HepG2 (cell line): Measurements from ENCODE around the gene CCDC38. TPM values are rescaled to one million over a fixed set of nuclear protein-coding genes. Genes with fewer than 3 reads are reported as not detected.

Experiments used
- CBX1 ChIP-seq: IDR thresholded peaks from one replicate; pipeline ENCODE4 v1.6.1; 2016; ENCODE audit warnings: antibody characterized with exemption, low read depth
- CBX2 ChIP-seq, 2 experiments: fragments of 200-600 bp in 1 of 2; sonication (generic); formaldehyde crosslinking in 1 of 2; IDR thresholded peaks; 2 replicates each; pipeline versions ENCODE4 v1.7.0 to v1.8.1; 2018 to 2022; ENCODE audit warnings: low read depth in 2 of 2, low read length in 1 of 2, mild to moderate bottlenecking in 1 of 2, missing genetic modification reagents in 1 of 2
- IRF9 ChIP-seq: sonication (generic); formaldehyde crosslinking; IDR thresholded peaks from 2 replicates; pipeline ENCODE4 v1.8.0; 2022; ENCODE audit warnings: missing genetic modification reagents, mild to moderate bottlenecking, borderline replicate concordance
- MED8 ChIP-seq: sonication (generic); formaldehyde crosslinking; IDR thresholded peaks from 2 replicates; pipeline ENCODE4 v1.8.1; 2023; ENCODE audit warnings: mild to moderate bottlenecking, missing genetic modification reagents; ENCODE audit not compliant: insufficient replicate concordance
- NR2F6 ChIP-seq, 2 experiments: IDR thresholded peaks; 2 replicates each; pipeline ENCODE4 v1.6.1; 2016; ENCODE audit warnings: antibody characterized with exemption in 1 of 2, mild to moderate bottlenecking in 1 of 2
- PBX2 ChIP-seq: IDR thresholded peaks from 2 replicates; pipeline ENCODE4 v1.6.1; 2016; ENCODE audit warnings: control low read depth
- PBX3 ChIP-seq: sonication (generic); formaldehyde crosslinking; IDR thresholded peaks from 2 replicates; pipeline ENCODE4 v1.8.1; 2023; ENCODE audit warnings: missing genetic modification reagents, inconsistent platforms, borderline replicate concordance
- PRMT3 ChIP-seq: sonication (generic); formaldehyde crosslinking; IDR thresholded peaks from 2 replicates; pipeline ENCODE4 v1.8.1; 2022; ENCODE audit warnings: low read depth, mild to moderate bottlenecking, moderate library complexity, missing genetic modification reagents, borderline replicate concordance
- RBM22 ChIP-seq: fragments of 200-400 bp; formaldehyde crosslinking; optimal IDR thresholded peaks from 2 replicates; pipeline ENCODE3; 2017; ENCODE audit warnings: mild to moderate bottlenecking, low read length, moderate library complexity
- SIX1 ChIP-seq: sonication (generic); formaldehyde crosslinking; IDR thresholded peaks from 2 replicates; pipeline ENCODE4 v1.4.0; 2020; ENCODE audit warnings: missing genetic modification reagents, borderline replicate concordance
- SIX4 ChIP-seq: sonication (generic); formaldehyde crosslinking; IDR thresholded peaks from 2 replicates; pipeline ENCODE4 v1.4.0; 2020; ENCODE audit warnings: missing genetic modification reagents
- SOX6 ChIP-seq, 2 experiments: fragments of 450-650 bp in 1 of 2; sonication (generic) in 1 of 2; formaldehyde crosslinking in 1 of 2; IDR thresholded peaks; 2 replicates each; pipeline versions ENCODE4 v1.4.0 to v1.6.1; 2017 to 2020; ENCODE audit warnings: antibody characterized with exemption in 1 of 2, mild to moderate bottlenecking in 1 of 2, missing genetic modification reagents in 1 of 2
- SRSF1 ChIP-seq: fragments of 200-400 bp; formaldehyde crosslinking; optimal IDR thresholded peaks from 2 replicates; pipeline ENCODE3; 2017; ENCODE audit warnings: mild to moderate bottlenecking, low read depth, low read length, moderate library complexity
- STAG1 ChIP-seq: sonication (generic); formaldehyde crosslinking; IDR thresholded peaks from 2 replicates; pipeline ENCODE4 v1.4.0; 2020; ENCODE audit warnings: missing genetic modification reagents
- TOPORS ChIP-seq: sonication (generic); formaldehyde crosslinking; IDR thresholded peaks from 2 replicates; pipeline ENCODE4 v1.8.0; 2023; ENCODE audit warnings: mild to moderate bottlenecking, missing genetic modification reagents
- ZIK1 ChIP-seq: sonication (generic); formaldehyde crosslinking; IDR thresholded peaks from 2 replicates; pipeline ENCODE4 v1.5.0; 2020; ENCODE audit warnings: mild to moderate bottlenecking, low read depth, missing genetic modification reagents, borderline replicate concordance
- ZNF335 ChIP-seq: sonication (generic); formaldehyde crosslinking; IDR thresholded peaks from 2 replicates; pipeline ENCODE4 v1.4.0; 2020; ENCODE audit warnings: missing genetic modification reagents
- ZNF737 ChIP-seq: sonication (generic); formaldehyde crosslinking; IDR thresholded peaks from 2 replicates; pipeline ENCODE4 v1.5.0; 2020; ENCODE audit warnings: missing genetic modification reagents, mild to moderate bottlenecking, borderline replicate concordance
- polyA plus RNA-seq, 8 experiments: library from polyadenylated mRNA; depleted of rRNA in 3 of 8; stranded (reverse) in 7 of 8; unstranded in 1 of 8; fragments of >200 nt; fragmentation: Illumina TruSeq in 4 of 8; extraction: Trizol in 4 of 8; gene quantifications; 2 replicates each; pipeline versions ENCODE4 v1.2.1 to v1.2.3, GENCODE V29; 2011 to 2016; ENCODE audit warnings: low read depth in 4 of 8, missing spikeins in 1 of 8, mixed read lengths in 1 of 8; ENCODE audit not compliant: insufficient read depth in 1 of 8
- total RNA-seq, 5 experiments: library from RNA; depleted of rRNA; stranded (reverse); fragments of >200 nt; fragmentation: Illumina TruSeq; extraction: Trizol; gene quantifications; 2 replicates each; pipeline ENCODE4 v1.2.3, GENCODE V29; 2016; ENCODE audit warnings: low read depth in 1 of 5

CCDC38 gene
- total and polyA plus RNA-seq, 2 of the 13 experiments (the other 11 are each of a cell fraction or from before 2014, with no cell fraction given): 0.24 to 0.32 TPM

- no peak for TF ChIP-seq PBX2 (CRISPR knock-in tag)
- no peak for TF ChIP-seq STAG1 (CRISPR knock-in tag)
- no peak for TF ChIP-seq CBX2 (IDR thresholded peaks at IDR 0.05; ENCODE audit: low read depth, low read length)
- no peak for TF ChIP-seq CBX2 (CRISPR knock-in tag; IDR thresholded peaks at IDR 0.05; ENCODE audit: low read depth)
- no peak for TF ChIP-seq SIX1 (CRISPR knock-in tag)
- no peak for TF ChIP-seq ZNF335 (CRISPR knock-in tag)
- TF ChIP-seq PRMT3 (CRISPR knock-in tag): no peak
- TF ChIP-seq CBX1: no peak
- no peak for TF ChIP-seq SOX6 (IDR thresholded peaks at IDR 0.05)
- TF ChIP-seq SOX6 (CRISPR knock-in tag; IDR thresholded peaks at IDR 0.05): peak; percentile 75
- no peak for TF ChIP-seq SIX4 (CRISPR knock-in tag)
- TF ChIP-seq PBX3: no peak
- no peak for TF ChIP-seq NR2F6 (IDR thresholded peaks at IDR 0.05)
- TF ChIP-seq NR2F6 (CRISPR knock-in tag; IDR thresholded peaks at IDR 0.05): 0 out of 2 replicates have a peak, but pooled peaks have one; percentile 28
- no peak for TF ChIP-seq TOPORS
- TF ChIP-seq MED8 (CRISPR knock-in tag): no peak
- TF ChIP-seq RBM22: no peak
- TF ChIP-seq IRF9 (CRISPR knock-in tag): no peak
- TF ChIP-seq ZIK1 (CRISPR knock-in tag): no peak
- TF ChIP-seq SRSF1: no peak
- TF ChIP-seq ZNF737 (CRISPR knock-in tag): no peak
- TF ChIP-seq, all 625 proteins: peak for 26
Observed at GRCh38 chr12:95978774-95979173, 36.4 kb upstream of the CCDC38 start (continued).
